ENCODE measurements around the gene COL2A1. TPM values are rescaled to one million over a fixed set of nuclear protein-coding genes. Genes with fewer than 3 reads are reported as not detected.
A peak's percentile ranks its signal among the peaks of the same experiment; 100 is the strongest.
"Not testable (repeated sequence)": the region's sequence is repeated elsewhere in the genome, so short reads cannot be mapped to it uniquely, and the experiment has no call there.

The COL2A1 gene
- total RNA-seq, 1 experiment from 2014 or later, result 1.4 TPM

GRCh38 chr12:47963340-47964040 lies 40.8 kb downstream of the COL2A1 start, which contains the start of gene TMEM106C:
Gene TMEM106C (plus strand): TSS chr12:47963596. CDS start chr12:47964237, 641 bp downstream.
- TF ChIP-seq SIN3A (IDR thresholded peaks at IDR 0.05; ENCODE audit: borderline replicate concordance, insufficient read depth, low read depth, low read length) (0 out of 2 replicates have a peak, but pooled peaks have one; percentile 17), TCF7L2 (IDR thresholded peaks at IDR 0.05; ENCODE audit: low read depth, low read length) (no peak), REST (IDR thresholded peaks at IDR 0.05; ENCODE audit: insufficient read depth in 1 of 2, low read depth in 2 of 2, low read length in 1 of 2) (0 out of 4 replicates have a peak, but pooled peaks of 1 of the 2 experiments have one; percentile 24), CTCF (IDR thresholded peaks at IDR 0.05) (peak; percentile 99), POLR2AphosphoS5 (IDR thresholded peaks at IDR 0.05; ENCODE audit: low read depth, low read length) (peak; percentile 51; the same call in 1 of the 2 replicates)
- ATAC-seq, result peak; percentile 99
- peaks cover 13% of the 10 kb centered on the region for H3K4me1 ChIP-seq (ENCODE audit: control insufficient read depth, insufficient read depth, low read length)
- ChIA-PET POLR2A (interaction anchor here (0.7 kb wide), 1 partner anchor 68 kb away, joined by 3 read pairs; no protein-coding TSS in a partner anchor), CTCF (interaction anchor here (0.7 to 1.3 kb wide), 2 partner anchors 9 to 43 kb away, joined by 3 read pairs; no protein-coding TSS in a partner anchor)
- peak within 1 kb of the TSS; percentile 85 for H3K27ac ChIP-seq (ENCODE audit: low read length)
- peak within 1 kb of the TSS; percentile 84 to 94 for H3K4me3 ChIP-seq (ENCODE audit: low read depth in 2 of 2, low read length in 2 of 2)
- BruUV-seq (replicated peaks), result no TSS peak
- intact Hi-C loops (cut with micrococcal nuclease; ENCODE audit: unreplicated experiment), result no loop called here
- H3K27me3 ChIP-seq (ENCODE audit: control insufficient read depth, insufficient read depth, low read length), result no peaks in the 10 kb centered on the region
- H3K9me3 ChIP-seq (ENCODE audit: control insufficient read depth, insufficient read depth, low read depth, low read length), result no peaks in the 10 kb centered on the region
- peak; percentile 72 for DNase-seq (ENCODE audit: low read depth, low spot score)
- H3K36me3 ChIP-seq (ENCODE audit: control insufficient read depth, insufficient read depth, low read length), result peaks cover 7% of the 10 kb centered on the region
- in situ Hi-C loops (cut with HindIII; ENCODE audit: low pct_unique_long_range_greater_than_20kb, low sequenced_read_pairs), result no loop called here

GRCh38 chr12:47962198-47962597 lies 42.1 kb downstream of the COL2A1 start:
- ChIA-PET POLR2A (no interaction called here), CTCF (no interaction called here)
- Histone ChIP-seq H3K4me1 (ENCODE audit: control insufficient read depth, insufficient read depth, low read length) (peaks cover 13% of the 10 kb centered on the region), H3K36me3 (ENCODE audit: control insufficient read depth, insufficient read depth, low read length) (peaks cover 7% of the 10 kb centered on the region), H3K27ac (ENCODE audit: low read length) (no peak overlapping the region), H3K4me3 (ENCODE audit: low read depth in 2 of 2, low read length in 2 of 2) (no peak overlapping the region), H3K9me3 (ENCODE audit: control insufficient read depth, insufficient read depth, low read depth, low read length) (no peaks in the 10 kb centered on the region), H3K27me3 (ENCODE audit: control insufficient read depth, insufficient read depth, low read length) (no peaks in the 10 kb centered on the region)
- DNase-seq (ENCODE audit: low read depth, low spot score) (no peak), ATAC-seq (no peak)
- intact Hi-C loops (cut with micrococcal nuclease; ENCODE audit: unreplicated experiment) (no loop called here), in situ Hi-C loops (cut with HindIII; ENCODE audit: low pct_unique_long_range_greater_than_20kb, low sequenced_read_pairs) (no loop called here)
- no TSS peak for BruUV-seq (replicated peaks)
- TF ChIP-seq TCF7L2 (IDR thresholded peaks at IDR 0.05; ENCODE audit: low read depth, low read length), result no peak

GRCh38 chr12:47957671-47958070 lies 46.6 kb downstream of the COL2A1 start:
- CTCF ChIA-PET, result interaction anchor here (0.8 kb wide), 1 partner anchor 8 kb away, joined by 3 read pairs; no protein-coding TSS in a partner anchor
- intact Hi-C loops (cut with micrococcal nuclease; ENCODE audit: unreplicated experiment), result loop anchor here (10.0 kb wide), 1 partner anchor 207 kb away; no protein-coding TSS in a partner anchor
- in situ Hi-C loops (cut with HindIII; ENCODE audit: low pct_unique_long_range_greater_than_20kb, low sequenced_read_pairs); H3K9me3 ChIP-seq (ENCODE audit: control insufficient read depth, insufficient read depth, low read depth, low read length); H3K4me3 ChIP-seq (ENCODE audit: low read depth in 2 of 2, low read length in 2 of 2); H3K27me3 ChIP-seq (ENCODE audit: control insufficient read depth, insufficient read depth, low read length); H3K36me3 ChIP-seq (ENCODE audit: control insufficient read depth, insufficient read depth, low read length); BruUV-seq (replicated peaks); DNase-seq (ENCODE audit: low read depth, low spot score); POLR2A ChIA-PET; H3K27ac ChIP-seq (ENCODE audit: low read length); H3K4me1 ChIP-seq (ENCODE audit: control insufficient read depth, insufficient read depth, low read length); ATAC-seq: not testable (repeated sequence)
